Measurements from ENCODE around the gene LAMP5. TPM values are rescaled to one million over a fixed set of nuclear protein-coding genes. Genes with fewer than 3 reads are reported as not detected.

Gene LAMP5
- total RNA-seq, 2 donors from 2014 or later: not detected

DNA sequence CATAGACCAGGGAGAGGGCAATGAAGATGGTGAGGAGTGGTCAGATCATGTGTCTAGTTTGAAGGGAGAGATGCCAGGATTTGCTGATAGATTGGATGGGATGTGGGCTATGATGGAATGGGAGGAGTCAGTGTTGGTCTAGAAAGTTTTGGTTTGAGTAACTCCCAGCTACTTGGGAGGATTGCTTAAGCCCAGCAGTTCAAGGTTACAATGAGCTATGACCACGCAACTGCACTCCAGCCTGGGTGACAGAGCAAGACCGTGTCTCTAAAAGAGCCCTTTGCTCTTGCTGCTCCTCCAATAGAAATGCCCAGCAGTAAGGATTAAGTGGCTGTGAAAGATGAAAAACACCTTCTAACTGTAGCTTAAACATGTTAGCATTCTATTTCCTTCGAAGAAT is 18.2 kb upstream of the LAMP5 start:
- no peaks in the 10 kb centered on the region for H3K27me3 ChIP-seq
- intact Hi-C loops (cut with DNase I): no loop called here
- 67 to 77% methylated on average over 3 of the region's 3 CpGs for WGBS, 2 donors
- H3K4me1 ChIP-seq: no peaks in the 10 kb centered on the region
- ATAC-seq: no peak
- no peak overlapping the region for H3K27ac ChIP-seq
- H3K9me3 ChIP-seq: no peaks in the 10 kb centered on the region
- no peaks in the 10 kb centered on the region for H3K36me3 ChIP-seq (replicated peaks in 1 of 2; ENCODE audit: insufficient read depth in 1 of 2, low read depth in 2 of 2)
- no peak for DNase-seq
- no peak overlapping the region for H3K4me3 ChIP-seq
- TF ChIP-seq, protein P1, sequence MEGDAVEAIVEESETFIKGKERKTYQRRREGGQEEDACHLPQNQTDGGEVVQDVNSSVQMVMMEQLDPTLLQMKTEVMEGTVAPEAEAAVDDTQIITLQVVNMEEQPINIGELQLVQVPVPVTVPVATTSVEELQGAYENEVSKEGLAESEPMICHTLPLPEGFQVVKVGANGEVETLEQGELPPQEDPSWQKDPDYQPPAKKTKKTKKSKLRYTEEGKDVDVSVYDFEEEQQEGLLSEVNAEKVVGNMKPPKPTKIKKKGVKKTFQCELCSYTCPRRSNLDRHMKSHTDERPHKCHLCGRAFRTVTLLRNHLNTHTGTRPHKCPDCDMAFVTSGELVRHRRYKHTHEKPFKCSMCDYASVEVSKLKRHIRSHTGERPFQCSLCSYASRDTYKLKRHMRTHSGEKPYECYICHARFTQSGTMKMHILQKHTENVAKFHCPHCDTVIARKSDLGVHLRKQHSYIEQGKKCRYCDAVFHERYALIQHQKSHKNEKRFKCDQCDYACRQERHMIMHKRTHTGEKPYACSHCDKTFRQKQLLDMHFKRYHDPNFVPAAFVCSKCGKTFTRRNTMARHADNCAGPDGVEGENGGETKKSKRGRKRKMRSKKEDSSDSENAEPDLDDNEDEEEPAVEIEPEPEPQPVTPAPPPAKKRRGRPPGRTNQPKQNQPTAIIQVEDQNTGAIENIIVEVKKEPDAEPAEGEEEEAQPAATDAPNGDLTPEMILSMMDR (IDR thresholded peaks at IDR 0.05): no peak
- TF ChIP-seq POLR2A (IDR thresholded peaks at IDR 0.05): no peak

DNA sequence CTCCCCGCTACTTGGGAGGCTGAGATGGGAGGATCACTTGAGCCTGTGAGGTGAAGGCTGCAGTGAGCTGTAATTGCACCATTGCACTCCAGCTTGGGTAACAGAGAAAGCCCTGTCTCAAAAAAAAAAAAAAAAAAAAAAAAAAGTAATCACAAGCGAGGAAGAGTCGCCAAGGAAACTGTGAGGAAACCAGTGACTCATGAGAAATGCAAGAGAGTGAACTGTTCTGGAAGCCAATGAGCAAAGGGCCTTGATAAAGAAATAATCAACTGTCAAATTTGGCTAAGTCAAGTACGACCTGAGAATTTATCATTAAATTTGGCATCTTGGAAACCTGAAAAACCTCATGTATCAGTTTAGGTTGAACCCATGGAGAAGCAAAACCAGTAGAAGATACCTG is 16.1 kb upstream of the LAMP5 start:
- Histone ChIP-seq H3K9me3 (no peaks in the 10 kb centered on the region), H3K4me3 (no peak overlapping the region), H3K36me3 (replicated peaks in 1 of 2; ENCODE audit: insufficient read depth in 1 of 2, low read depth in 2 of 2) (no peaks in the 10 kb centered on the region), H3K27me3 (no peaks in the 10 kb centered on the region), H3K4me1 (no peaks in the 10 kb centered on the region), H3K27ac (no peak overlapping the region)
- 71 to 74% methylated on average over 4 of the region's 4 CpGs for WGBS, 2 donors
- ATAC-seq: no peak
- no peak for DNase-seq
- intact Hi-C loops (cut with DNase I): no loop called here
- TF ChIP-seq, protein P1 (IDR thresholded peaks at IDR 0.05): no peak
- TF ChIP-seq POLR2A (IDR thresholded peaks at IDR 0.05): no peak

DNA sequence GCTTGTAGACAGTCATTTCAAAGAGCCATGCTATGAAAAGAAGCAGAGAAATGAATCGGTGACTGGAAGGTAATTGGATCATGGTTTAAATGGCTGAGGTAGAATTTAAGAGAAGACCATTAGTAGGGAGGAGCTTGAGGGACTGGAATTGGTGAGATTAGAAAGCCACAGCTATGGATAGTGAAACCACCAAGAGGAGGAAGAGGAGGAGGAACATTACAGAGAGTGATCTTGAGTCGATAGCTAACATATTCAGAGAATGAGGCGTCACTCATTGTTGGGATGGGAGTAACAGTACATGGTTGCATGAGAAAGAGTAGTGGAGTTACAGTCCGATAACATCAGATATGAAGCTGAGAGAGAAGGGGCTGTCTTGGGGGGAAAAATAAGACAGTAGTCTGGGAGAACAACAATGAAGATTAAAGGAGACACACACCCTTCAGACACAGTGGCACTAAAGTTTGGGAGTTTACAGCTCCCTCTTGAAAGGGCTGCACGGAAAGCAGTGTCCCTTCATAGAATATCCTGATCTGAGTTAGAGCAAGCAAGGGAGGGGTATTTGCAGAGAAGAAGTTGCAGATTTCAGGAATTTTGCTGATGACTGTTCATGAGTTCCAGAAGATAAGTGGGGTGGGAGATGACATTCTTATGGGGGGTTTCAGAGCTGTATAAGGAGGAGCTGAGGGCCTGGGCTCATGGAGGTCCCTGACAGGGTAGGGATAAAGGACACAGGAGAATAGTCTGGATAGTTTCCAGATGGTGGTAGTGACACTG is 15.1 kb upstream of the LAMP5 start:
- WGBS, 2 donors: 67 to 82% methylated on average over 5 of the region's 5 CpGs

DNA sequence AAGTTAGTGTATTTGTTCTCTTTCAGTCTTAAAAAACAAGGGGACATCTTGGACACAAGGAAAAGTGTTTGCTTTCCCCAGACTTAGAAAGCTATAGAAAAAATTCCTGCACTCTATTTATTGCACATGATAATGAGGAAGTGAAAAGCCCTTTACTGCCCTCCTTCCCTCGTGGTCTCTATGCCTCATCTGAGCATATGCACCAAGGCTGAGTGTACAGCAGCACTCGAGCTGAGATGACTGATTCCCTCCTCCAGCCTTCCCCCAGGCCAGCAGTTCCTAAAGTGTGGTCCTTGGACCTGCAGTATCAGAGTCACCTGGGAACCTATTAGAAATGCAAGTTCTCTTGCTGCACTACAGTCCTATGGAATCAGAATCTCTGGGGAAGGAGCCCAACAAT is 14.3 kb upstream of the LAMP5 start:
- Histone ChIP-seq H3K4me3 (no peak overlapping the region), H3K27ac (no peak overlapping the region), H3K27me3 (peaks cover 0 to 2% of the 10 kb centered on the region in 2 donors), H3K9me3 (no peaks in the 10 kb centered on the region), H3K4me1 (no peaks in the 10 kb centered on the region), H3K36me3 (replicated peaks in 1 of 2; ENCODE audit: insufficient read depth in 1 of 2, low read depth in 2 of 2) (no peaks in the 10 kb centered on the region)
- WGBS, 2 donors: 19 to 23% methylated on average over 2 of the region's 2 CpGs
- ATAC-seq (no peak), DNase-seq (peak in 1 of 4 donors; percentile 17)
- intact Hi-C loops (cut with DNase I): no loop called here
- TF ChIP-seq, protein P1 (IDR thresholded peaks at IDR 0.05): no peak
- TF ChIP-seq POLR2A (IDR thresholded peaks at IDR 0.05): no peak

More for the DNA sequence above, 15.1 kb upstream of the LAMP5 start:
- TF ChIP-seq, protein P1 (IDR thresholded peaks at IDR 0.05): no peak
- TF ChIP-seq POLR2A (IDR thresholded peaks at IDR 0.05): no peak
- no peaks in the 10 kb centered on the region for H3K27me3 ChIP-seq
- ATAC-seq (no peak), DNase-seq (no peak)
- H3K27ac ChIP-seq: no peak overlapping the region
- no peaks in the 10 kb centered on the region for H3K36me3 ChIP-seq (replicated peaks in 1 of 2; ENCODE audit: insufficient read depth in 1 of 2, low read depth in 2 of 2)
- H3K4me3 ChIP-seq: no peak overlapping the region
- H3K9me3 ChIP-seq: no peaks in the 10 kb centered on the region
- no peaks in the 10 kb centered on the region for H3K4me1 ChIP-seq
- intact Hi-C loops (cut with DNase I): no loop called here

DNA sequence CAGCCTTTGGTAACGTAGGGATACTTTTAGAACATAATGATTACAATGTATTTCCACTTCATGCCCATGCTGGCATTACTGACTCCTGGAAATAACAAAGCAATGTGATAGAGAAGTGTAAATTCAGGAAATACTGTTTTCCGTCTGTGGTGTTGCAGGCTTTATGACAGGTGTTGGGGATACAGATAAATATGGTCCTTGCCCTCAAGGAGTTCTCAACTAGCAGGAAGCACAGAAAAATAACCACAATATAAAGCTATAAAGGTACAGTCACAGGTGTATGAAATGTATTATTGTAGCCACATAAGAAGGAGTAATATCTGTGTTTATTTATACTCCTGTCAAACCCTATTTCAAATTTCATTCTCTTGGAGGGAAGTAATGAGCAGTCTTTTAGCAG is 12.9 kb upstream of the LAMP5 start:
- ATAC-seq: no peak
- no peak for DNase-seq
- H3K27ac ChIP-seq: no peak overlapping the region
- H3K4me3 ChIP-seq: no peak overlapping the region
- 62 to 66% methylated on average over 2 of the region's 2 CpGs for WGBS, 2 donors
- H3K4me1 ChIP-seq: peaks cover 3% of the 10 kb centered on the region
- TF ChIP-seq, protein P1 (IDR thresholded peaks at IDR 0.05): no peak
- no peak for TF ChIP-seq POLR2A (IDR thresholded peaks at IDR 0.05)
- H3K27me3 ChIP-seq: peaks cover 0 to 16% of the 10 kb centered on the region in 2 donors
- H3K36me3 ChIP-seq (replicated peaks in 1 of 2; ENCODE audit: insufficient read depth in 1 of 2, low read depth in 2 of 2): no peaks in the 10 kb centered on the region
- intact Hi-C loops (cut with DNase I): no loop called here
- no peaks in the 10 kb centered on the region for H3K9me3 ChIP-seq
